ENCODE measurements around the gene PRKRA.

DNA sequence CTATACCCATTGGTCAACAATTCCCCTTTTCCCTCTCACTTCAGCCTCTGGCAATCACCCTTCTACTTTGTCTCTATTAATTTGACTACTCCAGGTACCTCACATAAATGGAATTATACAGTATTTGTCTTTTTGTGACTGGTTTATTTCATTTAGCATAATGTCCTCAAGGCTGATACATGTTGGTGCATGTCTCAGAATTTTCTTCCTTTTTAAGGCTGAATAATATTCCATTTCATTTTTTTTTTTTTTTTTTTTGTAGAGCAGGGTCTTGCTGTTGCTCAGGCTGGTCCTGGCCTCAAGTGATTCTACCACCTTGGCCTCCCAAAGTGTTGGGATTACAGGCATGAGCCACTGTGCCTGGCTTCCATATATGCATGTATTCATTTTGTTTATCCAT lies 25.5 kb upstream of the PRKRA start:
- TF ChIP-seq, protein P1, sequence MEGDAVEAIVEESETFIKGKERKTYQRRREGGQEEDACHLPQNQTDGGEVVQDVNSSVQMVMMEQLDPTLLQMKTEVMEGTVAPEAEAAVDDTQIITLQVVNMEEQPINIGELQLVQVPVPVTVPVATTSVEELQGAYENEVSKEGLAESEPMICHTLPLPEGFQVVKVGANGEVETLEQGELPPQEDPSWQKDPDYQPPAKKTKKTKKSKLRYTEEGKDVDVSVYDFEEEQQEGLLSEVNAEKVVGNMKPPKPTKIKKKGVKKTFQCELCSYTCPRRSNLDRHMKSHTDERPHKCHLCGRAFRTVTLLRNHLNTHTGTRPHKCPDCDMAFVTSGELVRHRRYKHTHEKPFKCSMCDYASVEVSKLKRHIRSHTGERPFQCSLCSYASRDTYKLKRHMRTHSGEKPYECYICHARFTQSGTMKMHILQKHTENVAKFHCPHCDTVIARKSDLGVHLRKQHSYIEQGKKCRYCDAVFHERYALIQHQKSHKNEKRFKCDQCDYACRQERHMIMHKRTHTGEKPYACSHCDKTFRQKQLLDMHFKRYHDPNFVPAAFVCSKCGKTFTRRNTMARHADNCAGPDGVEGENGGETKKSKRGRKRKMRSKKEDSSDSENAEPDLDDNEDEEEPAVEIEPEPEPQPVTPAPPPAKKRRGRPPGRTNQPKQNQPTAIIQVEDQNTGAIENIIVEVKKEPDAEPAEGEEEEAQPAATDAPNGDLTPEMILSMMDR (IDR thresholded peaks at IDR 0.05) = no peak
- TF ChIP-seq POLR2AphosphoS5 (IDR thresholded peaks at IDR 0.05) (no peak), POLR2A (IDR thresholded peaks at IDR 0.05) (no peak)
